Right renal cortex interstitium (tissue), 3 donors: ENCODE measurements around the gene LMF1. TPM values are rescaled to one million over a fixed set of nuclear protein-coding genes. Genes with fewer than 3 reads are reported as not detected.
"Not testable (repeated sequence)": the region's sequence is repeated elsewhere in the genome, so short reads cannot be mapped to it uniquely, and the experiment has no call there.

Source experiments
- DNase-seq, 3 donors: peaks; one replicate each; pipeline ENCODE4 v3.0.0-alpha.2; 2013; ENCODE audit warnings: low read depth in 3 of 3, low spot score in 2 of 3
- polyA plus RNA-seq, 3 donors: library from polyadenylated mRNA; unstranded; fragments of 120-200 nt; gene quantifications; one replicate each; pipeline ENCODE4 v1.2.1, GENCODE V29; 2013; ENCODE audit not compliant: insufficient read length in 3 of 3

The LMF1 gene
- polyA plus RNA-seq, 3 donors: 13.8 to 16.3 (median 13.9) TPM

DNA sequence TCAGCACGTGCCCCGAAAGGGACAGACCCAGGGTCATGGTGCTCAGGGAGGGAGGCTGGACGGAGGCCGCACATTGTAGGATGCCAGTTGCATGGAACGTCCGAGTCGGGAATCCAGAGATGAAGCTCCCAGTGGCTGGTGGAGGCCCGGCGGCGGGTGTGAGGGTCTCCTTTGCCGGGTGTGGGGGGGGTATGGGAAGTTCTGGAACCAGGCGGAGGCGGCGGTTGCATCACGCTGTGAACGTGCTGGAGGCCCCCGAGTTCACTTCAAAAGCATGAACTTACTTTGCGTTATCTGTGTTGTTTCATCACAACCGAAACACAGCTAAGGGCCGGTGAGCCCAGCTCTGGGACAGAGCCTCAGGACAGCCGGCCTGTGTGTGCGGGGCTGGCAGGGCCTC, 96.9 kb downstream of the LMF1 start:
- no peak for DNase-seq

DNA sequence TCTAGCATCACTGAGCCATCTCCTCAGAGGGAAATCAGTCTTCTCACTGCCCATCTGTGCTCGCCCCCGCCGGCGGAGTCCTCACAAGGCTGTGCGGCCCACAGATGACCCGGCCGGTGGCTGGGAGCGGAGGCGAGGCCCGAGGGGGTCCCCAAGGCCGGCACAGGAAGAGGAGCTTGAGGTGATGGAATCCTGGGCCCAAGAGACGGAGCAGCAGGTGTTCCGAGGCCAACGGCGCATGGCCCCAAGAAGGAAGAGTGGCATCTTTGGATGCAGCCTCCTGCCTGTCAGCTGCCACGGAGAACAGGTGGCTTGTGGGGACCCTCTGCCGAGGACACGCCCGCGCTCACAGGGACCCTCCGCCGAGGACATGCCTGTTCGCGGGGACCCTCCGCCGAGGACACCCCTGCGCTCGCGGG, 97.5 kb downstream of the LMF1 start:
- no peak for DNase-seq

- no peak for DNase-seq
These were observed 98.1 kb downstream of the LMF1 start for GRCh38 chr16:872436-873242.

- DNase-seq: no peak
These were observed 99.0 kb downstream of the LMF1 start for GRCh38 chr16:871562-872345.

- no peak for DNase-seq
These were observed 99.8 kb downstream of the LMF1 start for GRCh38 chr16:870856-871561.

GRCh38 chr16:869823-870641, 100.8 kb downstream of the LMF1 start:
- no peak for DNase-seq

DNA sequence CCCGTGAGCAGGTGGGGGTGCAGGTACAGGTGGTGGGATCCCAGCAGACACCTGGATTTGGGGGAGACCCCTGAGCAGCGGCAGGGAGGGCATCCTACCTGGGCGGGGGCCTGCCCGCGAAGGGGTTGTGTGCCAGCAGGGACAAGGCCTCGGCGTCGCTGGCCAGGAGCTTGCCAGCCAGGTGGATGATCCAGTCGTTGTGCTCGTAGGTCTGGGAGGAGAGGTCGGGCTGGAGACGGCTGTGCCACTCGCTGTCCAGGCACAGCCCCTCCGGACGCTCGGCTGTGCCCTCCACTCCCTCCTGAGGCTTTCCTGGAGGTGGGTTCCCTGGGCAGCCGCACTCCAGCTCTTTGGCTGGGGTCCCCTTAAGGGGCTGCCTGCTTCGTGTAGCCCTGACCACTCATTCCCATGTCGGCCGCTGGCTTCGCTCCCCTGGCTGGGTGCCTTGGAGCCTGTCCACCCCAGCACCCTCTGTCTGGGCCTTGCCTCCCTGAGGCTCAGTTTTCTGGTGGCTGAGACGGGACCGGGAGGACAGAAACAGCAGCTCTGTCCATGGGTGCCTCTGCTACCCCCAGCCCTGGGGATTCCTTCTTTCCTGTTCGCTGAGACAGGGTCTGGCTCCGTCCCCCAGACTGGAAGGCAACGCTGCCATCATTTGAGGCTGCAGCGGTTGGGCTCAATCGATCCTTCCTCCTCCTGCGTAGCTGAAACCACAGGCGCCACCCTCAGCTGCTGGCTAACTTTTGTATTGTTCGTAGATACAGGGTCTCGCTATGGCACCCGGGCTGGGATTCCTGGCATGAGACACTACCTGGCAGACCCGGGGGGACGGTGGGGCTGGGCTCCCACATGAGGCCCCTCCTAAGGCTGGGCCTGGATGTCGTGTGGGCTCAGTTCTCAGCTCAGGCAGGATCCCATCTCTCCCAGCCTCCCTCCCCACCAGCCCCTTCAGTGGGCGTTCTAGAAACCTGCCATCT, 101.7 kb downstream of the LMF1 start:
- no peak for DNase-seq

DNA sequence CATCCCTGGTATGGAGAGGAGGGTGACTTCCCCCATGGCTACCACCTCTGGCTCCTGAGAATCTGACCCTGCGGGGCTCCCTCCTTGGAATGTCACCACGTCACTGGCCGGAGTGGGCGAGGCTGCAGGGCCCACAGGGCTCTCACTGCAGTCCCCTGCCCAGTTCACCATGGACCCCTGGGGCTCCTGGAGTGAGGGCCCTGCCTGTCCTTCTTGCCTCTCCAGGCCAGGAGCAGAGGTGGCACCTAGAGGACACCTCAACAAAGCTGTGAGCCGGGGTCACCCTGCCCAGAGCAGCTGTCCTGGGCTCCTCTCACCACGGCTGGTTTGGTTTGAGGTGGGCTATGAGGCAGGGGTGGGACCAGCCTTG, 102.4 kb downstream of the LMF1 start:
- no peak for DNase-seq

GRCh38 chr16:867421-868385, 103.1 kb downstream of the LMF1 start:
- DNase-seq: no peak

GRCh38 chr16:866252-866896, 104.4 kb downstream of the LMF1 start:
- no peak for DNase-seq

- DNase-seq: no peak
These were observed 105.8 kb downstream of the LMF1 start for GRCh38 chr16:865026-865425.

GRCh38 chr16:861446-861845, 109.3 kb downstream of the LMF1 start:
- no peak for DNase-seq

DNA sequence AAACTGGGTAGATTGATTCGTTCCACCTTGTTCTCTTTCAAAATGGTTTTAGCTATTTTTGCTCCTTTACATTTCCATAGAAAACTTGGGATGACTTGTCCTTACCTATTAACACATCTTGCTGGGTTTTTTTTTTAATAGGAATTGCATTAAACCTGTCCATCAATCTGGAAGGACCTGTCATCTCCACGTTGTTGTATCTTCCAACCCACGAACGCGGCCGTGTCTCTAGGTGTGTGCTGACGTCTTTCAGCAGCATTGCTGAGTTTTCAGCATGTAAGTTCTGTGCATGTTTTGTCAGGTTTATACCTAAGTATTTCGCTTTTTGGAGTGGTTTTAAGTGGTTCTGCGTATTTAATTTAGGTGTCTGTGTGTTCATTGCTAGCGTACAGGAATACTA, 109.9 kb downstream of the LMF1 start:
- DNase-seq: no peak

DNA sequence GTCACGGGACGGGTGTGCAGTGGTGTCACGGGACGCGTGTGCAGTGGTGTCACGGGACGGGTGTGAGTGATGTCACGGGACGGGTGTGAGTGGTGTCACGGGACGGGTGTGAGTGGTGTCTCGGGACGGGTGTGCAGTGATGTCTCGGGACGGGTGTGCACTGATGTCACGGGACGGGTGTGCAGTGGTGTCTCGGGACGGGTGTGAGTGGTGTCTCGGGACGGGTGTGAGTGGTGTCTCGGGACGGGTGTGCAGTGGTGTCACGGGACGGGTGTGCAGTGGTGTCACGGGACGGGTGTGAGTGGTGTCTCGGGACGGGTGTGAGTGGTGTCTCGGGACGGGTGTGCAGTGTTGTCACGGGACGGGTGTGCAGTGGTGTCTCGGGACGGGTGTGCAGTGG, 111.8 kb downstream of the LMF1 start:
- DNase-seq: not testable (repeated sequence)

DNA sequence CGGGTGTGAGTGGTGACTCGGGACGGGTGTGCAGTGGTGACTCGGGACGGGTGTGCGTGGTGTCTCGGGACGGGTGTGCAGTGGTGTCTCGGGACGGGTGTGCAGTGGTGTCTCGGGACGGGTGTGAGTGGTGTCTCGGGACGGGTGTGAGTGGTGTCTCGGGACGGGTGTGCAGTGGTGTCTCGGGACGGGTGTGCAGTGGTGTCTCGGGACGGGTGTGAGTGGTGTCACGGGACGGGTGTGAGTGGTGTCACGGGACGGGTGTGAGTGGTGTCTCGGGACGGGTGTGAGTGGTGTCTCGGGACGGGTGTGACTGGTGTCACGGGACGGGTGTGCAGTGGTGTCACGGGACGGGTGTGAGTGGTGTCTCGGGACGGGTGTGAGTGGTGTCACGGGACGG, 112.3 kb downstream of the LMF1 start:
- DNase-seq: not testable (repeated sequence)

GRCh38 chr16:856811-857210, 114.0 kb downstream of the LMF1 start:
- DNase-seq: no peak

DNA sequence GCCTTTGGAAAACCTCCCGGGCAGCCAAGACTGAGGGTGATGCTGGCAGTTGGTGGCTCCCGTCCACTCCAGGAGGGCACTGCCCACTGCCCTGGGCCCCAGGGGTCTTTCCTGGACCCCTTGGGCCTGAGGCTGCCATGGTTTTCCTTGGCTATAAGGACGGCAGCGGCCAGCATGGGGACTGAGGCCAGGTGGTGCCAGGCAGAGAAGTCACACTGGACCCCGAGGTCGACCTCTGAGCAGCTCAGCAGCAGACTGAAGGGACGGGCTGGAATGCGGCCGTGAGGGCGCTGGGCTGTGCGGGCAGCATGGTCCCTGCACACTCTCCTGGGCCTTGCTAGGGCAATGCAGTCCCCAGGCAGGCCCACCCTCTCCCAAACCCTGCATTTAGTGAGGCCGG, 114.7 kb downstream of the LMF1 start:
- DNase-seq: no peak

GRCh38 chr16:855471-855870, 115.3 kb downstream of the LMF1 start:
- no peak for DNase-seq
